Measurements from ENCODE around the gene SH3BP4.

DNA sequence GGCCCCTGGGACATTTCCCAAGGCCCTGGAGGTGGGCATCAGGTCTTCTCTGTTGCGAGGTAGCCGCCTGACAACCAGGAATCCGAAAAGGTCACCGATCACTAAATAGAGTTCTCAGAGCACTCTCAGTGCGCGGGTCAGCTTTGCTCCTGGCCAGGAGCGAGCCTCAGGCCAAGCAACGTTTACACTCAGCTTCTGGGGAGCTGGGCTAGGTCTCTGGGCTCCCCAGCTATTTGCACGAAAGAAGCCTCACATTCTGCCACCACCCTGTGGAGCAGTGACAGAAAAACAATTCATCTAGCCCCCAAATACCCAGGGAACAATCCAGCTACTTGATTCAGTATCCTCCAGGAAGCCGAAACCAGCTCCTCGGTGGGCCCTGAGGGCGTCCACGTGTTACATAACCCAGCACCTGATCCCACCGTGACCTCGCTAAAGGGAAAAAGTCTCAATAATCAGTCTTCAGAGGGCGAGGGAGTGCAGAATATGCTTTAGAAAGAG, 3.3 kb downstream of the SH3BP4 start:
- TF ChIP-seq, protein P1, sequence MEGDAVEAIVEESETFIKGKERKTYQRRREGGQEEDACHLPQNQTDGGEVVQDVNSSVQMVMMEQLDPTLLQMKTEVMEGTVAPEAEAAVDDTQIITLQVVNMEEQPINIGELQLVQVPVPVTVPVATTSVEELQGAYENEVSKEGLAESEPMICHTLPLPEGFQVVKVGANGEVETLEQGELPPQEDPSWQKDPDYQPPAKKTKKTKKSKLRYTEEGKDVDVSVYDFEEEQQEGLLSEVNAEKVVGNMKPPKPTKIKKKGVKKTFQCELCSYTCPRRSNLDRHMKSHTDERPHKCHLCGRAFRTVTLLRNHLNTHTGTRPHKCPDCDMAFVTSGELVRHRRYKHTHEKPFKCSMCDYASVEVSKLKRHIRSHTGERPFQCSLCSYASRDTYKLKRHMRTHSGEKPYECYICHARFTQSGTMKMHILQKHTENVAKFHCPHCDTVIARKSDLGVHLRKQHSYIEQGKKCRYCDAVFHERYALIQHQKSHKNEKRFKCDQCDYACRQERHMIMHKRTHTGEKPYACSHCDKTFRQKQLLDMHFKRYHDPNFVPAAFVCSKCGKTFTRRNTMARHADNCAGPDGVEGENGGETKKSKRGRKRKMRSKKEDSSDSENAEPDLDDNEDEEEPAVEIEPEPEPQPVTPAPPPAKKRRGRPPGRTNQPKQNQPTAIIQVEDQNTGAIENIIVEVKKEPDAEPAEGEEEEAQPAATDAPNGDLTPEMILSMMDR (IDR thresholded peaks at IDR 0.05): no peak
- TF ChIP-seq POLR2AphosphoS5 (IDR thresholded peaks at IDR 0.05): no peak
- no peak for TF ChIP-seq EP300 (IDR thresholded peaks at IDR 0.05; ENCODE audit: low read depth)
- no peak for TF ChIP-seq POLR2A (IDR thresholded peaks at IDR 0.05)

Data from transverse colon (tissue), 4 donors.